GM12878 (cell line): ENCODE results near the gene ITGAD. TPM values are rescaled to one million over a fixed set of nuclear protein-coding genes. Genes with fewer than 3 reads are reported as not detected.

Experiments
- ATAC-seq: fragments of 200-7000 bp; cut with Tn5 transposase; 3 replicates; pipeline ENCODE4 v1.9.1; 2020; ENCODE audit warnings: mild to moderate bottlenecking, moderate library complexity
- BruUV-seq: library from RNA; stranded (reverse); fragments of 400-500 nt; replicated peaks from 2 replicates; lab custom pipeline; 2021; lab: Mats Ljungman, UMichigan
- CTCF ChIA-PET: fragments of 300-600 bp; sonication (Branson Sonifier 250); formaldehyde crosslinking; extraction: SDS; loops from one replicate; lab custom pipeline; 2021; ENCODE audit warnings: inconsistent platforms; lab: Yijun Ruan, JAX
- POLR2A ChIA-PET: fragments of 350-600 bp; formaldehyde crosslinking; extraction: SDS; loops from one replicate; lab custom pipeline; 2021; ENCODE audit warnings: inconsistent platforms; lab: Charles Lee
- RAD21 ChIA-PET: fragments of 300-600 bp; sonication (Branson Sonifier 250); formaldehyde crosslinking; loops from one replicate; lab custom pipeline; 2023; ENCODE audit warnings: antibody characterized with exemption; ENCODE audit not compliant: unreplicated experiment; lab: Charles Lee
- SMC1A ChIA-PET: fragments of 300-600 bp; sonication (Branson Sonifier 250); formaldehyde crosslinking; loops from one replicate; lab custom pipeline; 2023; ENCODE audit not compliant: unreplicated experiment, uncharacterized antibody; lab: Charles Lee
- DNase-seq: peaks from one replicate; pipeline ENCODE4 v3.0.0-alpha.2; 2011; ENCODE audit warnings: low read depth, low spot score
- FAIRE-seq: peaks from 3 replicates; lab custom pipeline; 2011; peaks lifted over from hg19 to GRCh38; lab: Jason Lieb, UNC
- H2AFZ ChIP-seq: 2 replicates; pipeline ENCODE4 v1.6.0; 2011; ENCODE audit warnings: low read depth, low read length, control low read depth; ENCODE audit not compliant: control insufficient read depth
- H3K27ac ChIP-seq: 2 replicates; pipeline ENCODE4 v1.5.1; 2011; ENCODE audit warnings: control low read depth; ENCODE audit not compliant: control insufficient read depth, insufficient read depth
- H3K27me3 ChIP-seq, 2 experiments: replicated peaks in 1 of 2; 2 replicates each; pipeline versions ENCODE4 v1.6.0 to v1.6.1; 2011; ENCODE audit warnings: low read length in 1 of 2; ENCODE audit not compliant: control insufficient read depth in 2 of 2, insufficient read depth in 2 of 2
- H3K36me3 ChIP-seq, 2 experiments: 2 replicates each; pipeline ENCODE4 v1.5.1; 2011; ENCODE audit warnings: low read length in 1 of 2; ENCODE audit not compliant: control insufficient read depth in 2 of 2, insufficient read depth in 2 of 2
- H3K4me1 ChIP-seq: 2 replicates; pipeline ENCODE4 v1.6.1; 2011; ENCODE audit warnings: mild to moderate bottlenecking, low read length, moderate library complexity, mixed read lengths; ENCODE audit not compliant: control insufficient read depth, insufficient read depth
- H3K4me2 ChIP-seq: 2 replicates; pipeline ENCODE4 v1.6.0; 2011; ENCODE audit warnings: control low read depth; ENCODE audit not compliant: control insufficient read depth, insufficient read depth
- H3K4me3 ChIP-seq: fragments of 200-600 bp; sonication (generic); 2 replicates; pipeline ENCODE4 v1.5.1; 2016
- H3K79me2 ChIP-seq: 2 replicates; pipeline ENCODE4 v1.6.0; 2011; ENCODE audit warnings: low read length; ENCODE audit not compliant: control insufficient read depth, insufficient read depth
- H3K9ac ChIP-seq: 2 replicates; pipeline ENCODE4 v1.8.0; 2011; ENCODE audit warnings: low read length, control low read depth, mixed read lengths; ENCODE audit not compliant: control insufficient read depth, insufficient read depth
- H3K9me3 ChIP-seq: replicated peaks from 3 replicates; pipeline ENCODE4 v1.5.1; 2011; ENCODE audit warnings: mild to moderate bottlenecking, low read length; ENCODE audit not compliant: control insufficient read depth, insufficient read depth
- H4K20me1 ChIP-seq: 2 replicates; pipeline ENCODE4 v1.6.0; 2011; ENCODE audit not compliant: control insufficient read depth, insufficient read depth
- BCL3 ChIP-seq: IDR thresholded peaks from 2 replicates; pipeline ENCODE4 v1.6.1; 2011; ENCODE audit warnings: borderline replicate concordance, low read depth, mild to moderate bottlenecking, moderate library complexity, low read length; ENCODE audit not compliant: insufficient read depth, poor library complexity, severe bottlenecking
- CREM ChIP-seq: IDR thresholded peaks from 2 replicates; pipeline ENCODE4 v1.6.1; 2014; ENCODE audit warnings: antibody characterized with exemption, low read depth
- DPF2 ChIP-seq: fragments of 450-650 bp; IDR thresholded peaks from 2 replicates; pipeline ENCODE4 v1.6.1; 2017; ENCODE audit warnings: mild to moderate bottlenecking
- HDGF ChIP-seq: fragments of 450-650 bp; IDR thresholded peaks from 2 replicates; pipeline ENCODE4 v1.6.1; 2016; ENCODE audit warnings: antibody characterized with exemption
- MTA3 ChIP-seq: IDR thresholded peaks from 2 replicates; pipeline ENCODE4 v1.6.1; 2012; ENCODE audit warnings: low read length, inconsistent platforms, borderline replicate concordance
- PBX3 ChIP-seq: IDR thresholded peaks from 2 replicates; pipeline ENCODE4 v1.6.1; 2011; ENCODE audit warnings: mild to moderate bottlenecking, low read depth, low read length, moderate library complexity; ENCODE audit not compliant: insufficient replicate concordance
- POU2F2 ChIP-seq: IDR thresholded peaks from 3 replicates; pipeline ENCODE4 v1.6.1; 2011; ENCODE audit warnings: low read depth, mild to moderate bottlenecking, low read length, borderline replicate concordance
- SMARCA5 ChIP-seq: fragments of 450-650 bp; IDR thresholded peaks from 2 replicates; pipeline ENCODE4 v1.6.1; 2017; ENCODE audit warnings: mild to moderate bottlenecking
- SREBF2 ChIP-seq: IDR thresholded peaks from 2 replicates; pipeline ENCODE4 v1.6.1; 2012; ENCODE audit warnings: mild to moderate bottlenecking, low read length
- YY1 ChIP-seq: IDR thresholded peaks from 2 replicates; pipeline ENCODE4 v1.6.1; 2011; ENCODE audit warnings: low read depth, mild to moderate bottlenecking, low read length
- ZBTB4 ChIP-seq: fragments of 450-650 bp; formaldehyde crosslinking; IDR thresholded peaks from 2 replicates; pipeline ENCODE4 v1.4.0; 2022; ENCODE audit warnings: mild to moderate bottlenecking, moderate library complexity
- ZNF622 ChIP-seq: fragments of 450-650 bp; IDR thresholded peaks from 2 replicates; pipeline ENCODE4 v1.6.1; 2017; ENCODE audit warnings: mild to moderate bottlenecking, inconsistent platforms
- WGBS: methylation state at CpG from one replicate; pipeline ENCODE4 v1.1.6; 2016; ENCODE audit warnings: low lambda C conversion rate; ENCODE audit not compliant: insufficient replicate concordance, insufficient coverage; ENCODE audit errors: missing lambda C conversion rate; 5-methylcytosine and 5-hydroxymethylcytosine counted together
- in situ Hi-C: fragments of 300-500 bp; cut with MboI; formaldehyde crosslinking; loops from 9 replicates; pipeline ENCODE4 v1.14.3; 2018; ENCODE audit warnings: mixed read lengths
- intact Hi-C: fragments of 100-400 bp; cut with micrococcal nuclease; formaldehyde crosslinking; loops from one replicate; pipeline ENCODE4 v1.14.2; 2022; ENCODE audit not compliant: unreplicated experiment
- polyA plus RNA-seq, 11 experiments: library from polyadenylated mRNA; depleted of rRNA in 4 of 11; unstranded in 6 of 11; stranded (reverse) in 5 of 11; fragments of >200 nt; fragmentation: Nextera tagmentation in 4 of 11; fragmentation: Illumina TruSeq in 1 of 11; extraction: Ambion mirVana in 4 of 11; extraction: Trizol in 1 of 11; gene quantifications; 1 replicate in 1 of 11; 2 replicates in 10 of 11; pipeline versions ENCODE4 v1.2.1 to v1.2.3, GENCODE V29; 2011 to 2016; ENCODE audit warnings: inconsistent platforms in 2 of 11, missing spikeins in 2 of 11, low read depth in 1 of 11
- total RNA-seq, 4 experiments: library from RNA; depleted of rRNA in 3 of 4; stranded (reverse); fragments of >200 nt in 3 of 4; fragmentation: Illumina TruSeq in 1 of 4; extraction: Trizol in 1 of 4; gene quantifications; 2 replicates each; pipeline versions ENCODE4 v1.2.1 to v1.2.3, GENCODE V29; 2013 to 2021

The ITGAD gene
- total and polyA plus RNA-seq, 10 of the 15 experiments (the other 5 are each of a cell fraction or from before 2014, with no cell fraction given), result 0.29 to 4.0 (median 1.2) TPM

GRCh38 chr16:31351942-31352325, 41.2 kb upstream of the ITGAD start:
- BruUV-seq, result no TSS peak
- Histone ChIP-seq H3K79me2 (no peaks in the 10 kb centered on the region), H3K4me2 (peak overlapping the region; percentile 97), H3K4me3 (peak overlapping the region; percentile 57; the same call in 1 of the 2 replicates), H3K9ac (peak overlapping the region; percentile 24), H3K9me3 (peaks cover 2% of the 10 kb centered on the region; the same call in 1 of the 3 replicates), H2AFZ (peak overlapping the region; percentile 16), H3K4me1 (peaks cover 60% of the 10 kb centered on the region), H4K20me1 (no peaks in the 10 kb centered on the region), H3K27me3 (no peaks in the 10 kb centered on the region), H3K27ac (peak overlapping the region; percentile 65), H3K36me3 (no peaks in the 10 kb centered on the region)
- ChIA-PET SMC1A (interaction anchor here (1.5 kb wide), 1 partner anchor 8 kb away, joined by 3 read pairs; no protein-coding TSS in a partner anchor), POLR2A (interaction anchor here (0.6 to 0.9 kb wide), 2 partner anchors 44 to 118 kb away, joined by 3 to 8 read pairs; no protein-coding TSS in a partner anchor), RAD21 (no interaction called here), CTCF (no interaction called here)
- ATAC-seq (peak; percentile 20), FAIRE-seq (no peak), DNase-seq (no peak)
- intact Hi-C loops, result loop anchor here (5.0 to 10.0 kb wide), 2 partner anchors 85 to 523 kb away; partner anchors contain the start of gene ZNF267
- 0% methylated on average over 6 of the region's 6 CpGs for WGBS
- in situ Hi-C loops, result loop anchor here (10.0 kb wide), 1 partner anchor 523 kb away; the partner anchor contains the start of gene ZNF267
- TF ChIP-seq SMARCA5 (peak; percentile 68; the same call in 1 of the 2 replicates), ZBTB4 (CRISPR knock-in tag) (no peak), HDGF (0 out of 2 replicates have a peak, but pooled peaks have one; percentile 40), MTA3 (0 out of 2 replicates have a peak, but pooled peaks have one; percentile 7), BCL3 (no peak), DPF2 (0 out of 2 replicates have a peak, but pooled peaks have one; percentile 14), ZNF622 (no peak), POU2F2 (no peak), PBX3 (no peak), CREM (peak; percentile 27; the same call in 1 of the 2 replicates), YY1 (0 out of 2 replicates have a peak, but pooled peaks have one; percentile 4), SREBF2 (0 out of 2 replicates have a peak, but pooled peaks have one; percentile 6)
